ENCODE data around the gene CLDN14.

DNA sequence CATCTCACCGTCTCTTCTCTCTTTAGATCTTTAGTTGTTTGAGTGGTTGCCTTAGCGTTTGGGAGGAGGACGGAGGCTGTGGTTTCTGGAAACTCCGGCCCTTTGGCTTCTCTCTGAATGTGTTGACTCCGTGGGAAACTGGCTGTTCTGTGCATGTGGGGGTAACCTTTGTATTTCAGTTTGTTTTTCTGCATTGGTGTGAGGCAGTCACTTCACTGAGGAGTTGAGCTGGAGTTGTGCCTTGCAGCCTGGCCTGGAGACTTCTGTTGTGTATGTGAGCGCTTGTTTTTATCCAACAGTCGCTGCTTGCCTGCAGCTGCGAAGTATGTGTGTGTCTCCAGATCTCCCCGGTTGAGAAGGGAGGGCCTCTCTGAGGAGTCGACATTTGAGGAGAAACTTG, 33.6 kb downstream of the CLDN14 start:
- TF ChIP-seq, protein P1, sequence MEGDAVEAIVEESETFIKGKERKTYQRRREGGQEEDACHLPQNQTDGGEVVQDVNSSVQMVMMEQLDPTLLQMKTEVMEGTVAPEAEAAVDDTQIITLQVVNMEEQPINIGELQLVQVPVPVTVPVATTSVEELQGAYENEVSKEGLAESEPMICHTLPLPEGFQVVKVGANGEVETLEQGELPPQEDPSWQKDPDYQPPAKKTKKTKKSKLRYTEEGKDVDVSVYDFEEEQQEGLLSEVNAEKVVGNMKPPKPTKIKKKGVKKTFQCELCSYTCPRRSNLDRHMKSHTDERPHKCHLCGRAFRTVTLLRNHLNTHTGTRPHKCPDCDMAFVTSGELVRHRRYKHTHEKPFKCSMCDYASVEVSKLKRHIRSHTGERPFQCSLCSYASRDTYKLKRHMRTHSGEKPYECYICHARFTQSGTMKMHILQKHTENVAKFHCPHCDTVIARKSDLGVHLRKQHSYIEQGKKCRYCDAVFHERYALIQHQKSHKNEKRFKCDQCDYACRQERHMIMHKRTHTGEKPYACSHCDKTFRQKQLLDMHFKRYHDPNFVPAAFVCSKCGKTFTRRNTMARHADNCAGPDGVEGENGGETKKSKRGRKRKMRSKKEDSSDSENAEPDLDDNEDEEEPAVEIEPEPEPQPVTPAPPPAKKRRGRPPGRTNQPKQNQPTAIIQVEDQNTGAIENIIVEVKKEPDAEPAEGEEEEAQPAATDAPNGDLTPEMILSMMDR (IDR thresholded peaks at IDR 0.05), result no peak
- TF ChIP-seq POLR2AphosphoS5 (IDR thresholded peaks at IDR 0.05; ENCODE audit: insufficient read depth in 1 of 2, low read depth in 1 of 2), result no peak
